ENCODE results near the gene TMC3.

DNA sequence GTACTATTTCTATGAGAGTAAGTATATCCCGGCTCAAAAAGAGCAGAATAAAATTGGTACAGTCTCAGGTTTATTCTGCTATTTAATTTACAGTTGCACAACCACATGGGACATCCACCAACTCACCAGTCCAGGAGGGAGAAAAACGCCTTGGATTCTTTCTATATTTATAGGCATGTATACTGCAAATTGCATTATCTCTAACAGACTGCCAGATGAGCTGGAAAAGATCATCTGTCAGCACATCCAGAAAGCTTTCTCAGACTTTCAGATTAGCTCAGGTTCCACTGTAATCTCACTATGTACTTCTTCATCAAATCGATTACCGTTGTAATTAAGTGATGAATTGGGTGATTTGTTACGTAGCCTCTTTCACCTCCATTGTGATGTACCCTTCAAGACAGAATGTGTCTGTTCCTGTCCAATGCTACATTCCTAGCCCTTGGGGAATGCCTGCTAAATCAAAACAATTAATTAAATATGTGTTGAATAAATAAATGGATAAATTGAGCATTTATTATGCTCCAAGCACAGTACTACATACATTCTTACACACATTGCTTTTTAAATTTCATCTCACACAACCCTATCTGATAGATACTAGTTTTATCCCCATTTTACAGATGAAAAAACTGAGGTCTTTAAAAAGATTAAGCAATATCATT is 38.1 kb upstream of the TMC3 start:
- TF ChIP-seq EZH2 (IDR thresholded peaks at IDR 0.05; ENCODE audit: insufficient read depth, poor library complexity, severe bottlenecking): no peak
- no peak for TF ChIP-seq EZH2phosphoT487 (IDR thresholded peaks at IDR 0.05; ENCODE audit: insufficient read depth, low read depth)
